Epidermal melanocyte (primary cell): ENCODE measurements around the gene ATP10A.
A peak's percentile ranks its signal among the peaks of the same experiment; 100 is the strongest.

ENCODE experiments used
- DNase-seq: peaks from one replicate; pipeline ENCODE4 v3.0.0; 2011; ENCODE audit warnings: low spot score; ENCODE audit not compliant: insufficient read length

ATP10A gene

GRCh38 chr15:25863111-25863967, at the start of gene ATP10A:
Gene ATP10A, minus strand, starts transcription at chr15:25863327. Its CDS starts 231 bp downstream, at chr15:25863096.
- DNase-seq: peak; percentile 51

GRCh38 chr15:25912035-25912434, 48.9 kb upstream of the ATP10A start:
- DNase-seq: no peak

GRCh38 chr15:25910832-25911231, 47.7 kb upstream of the ATP10A start:
- no peak for DNase-seq

DNA sequence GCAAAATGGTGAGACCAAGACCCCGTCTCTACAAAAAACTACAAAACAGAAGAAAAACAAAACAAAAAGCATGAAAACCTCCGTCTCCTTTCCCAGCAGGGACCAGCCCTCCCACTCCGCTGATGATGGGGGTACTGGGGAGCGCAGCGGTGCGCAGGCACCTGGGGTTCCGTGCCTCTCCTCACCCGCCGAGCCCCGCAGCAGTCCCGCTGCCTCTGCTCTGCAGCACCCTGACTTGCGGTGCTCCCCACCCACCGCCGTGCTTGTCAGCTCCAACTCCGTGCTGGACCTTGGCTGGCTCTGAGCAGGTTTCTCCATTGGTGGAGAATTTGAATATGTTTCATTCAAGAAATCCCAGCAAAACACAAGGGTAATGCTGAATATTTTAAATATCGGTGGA, 46.7 kb upstream of the ATP10A start:
- DNase-seq: no peak

- no peak for DNase-seq
These were observed 46.2 kb upstream of the ATP10A start for GRCh38 chr15:25909325-25909724.

- DNase-seq: no peak
These were observed 42.0 kb upstream of the ATP10A start for GRCh38 chr15:25905140-25905539.

DNA sequence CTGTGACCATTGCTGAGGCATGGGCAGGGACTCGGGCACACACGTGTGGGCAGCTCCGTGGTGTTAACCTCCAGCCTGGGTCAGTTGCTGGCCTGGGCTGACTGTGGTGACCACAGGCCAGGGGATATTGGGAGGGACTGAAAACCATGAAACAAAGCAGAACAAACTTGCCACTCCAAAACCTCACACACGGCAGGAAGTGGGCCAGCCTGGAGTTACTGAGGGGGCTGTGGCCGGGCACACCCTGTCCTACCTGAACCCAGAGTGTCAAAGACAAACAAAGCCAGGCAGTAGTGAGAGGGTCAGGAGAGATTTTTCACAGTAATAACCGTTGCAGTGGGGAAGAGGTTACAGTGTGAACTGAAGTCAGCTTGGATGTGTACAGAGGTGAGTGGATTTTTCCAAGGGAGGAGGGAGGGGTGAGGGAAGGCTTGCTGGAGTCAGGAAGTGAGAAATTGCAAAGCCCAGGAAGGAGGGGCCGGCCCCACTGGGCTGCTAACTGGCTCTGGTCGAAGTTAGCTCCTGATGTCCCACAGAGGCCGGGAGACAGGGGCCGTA, 40.0 kb upstream of the ATP10A start:
- DNase-seq: no peak

GRCh38 chr15:25901811-25902605, 38.9 kb upstream of the ATP10A start:
- DNase-seq: no peak

GRCh38 chr15:25900901-25901300, 37.8 kb upstream of the ATP10A start:
- no peak for DNase-seq

- DNase-seq: no peak
These were observed 37.3 kb upstream of the ATP10A start for GRCh38 chr15:25900431-25900830.

GRCh38 chr15:25899870-25900269, 36.7 kb upstream of the ATP10A start:
- no peak for DNase-seq

GRCh38 chr15:25897658-25898057, 34.5 kb upstream of the ATP10A start:
- DNase-seq: no peak

- DNase-seq: no peak
These were observed 31.3 kb upstream of the ATP10A start for GRCh38 chr15:25894371-25894902.

- no peak for DNase-seq
These were observed 30.5 kb upstream of the ATP10A start for GRCh38 chr15:25893596-25893995.

DNA sequence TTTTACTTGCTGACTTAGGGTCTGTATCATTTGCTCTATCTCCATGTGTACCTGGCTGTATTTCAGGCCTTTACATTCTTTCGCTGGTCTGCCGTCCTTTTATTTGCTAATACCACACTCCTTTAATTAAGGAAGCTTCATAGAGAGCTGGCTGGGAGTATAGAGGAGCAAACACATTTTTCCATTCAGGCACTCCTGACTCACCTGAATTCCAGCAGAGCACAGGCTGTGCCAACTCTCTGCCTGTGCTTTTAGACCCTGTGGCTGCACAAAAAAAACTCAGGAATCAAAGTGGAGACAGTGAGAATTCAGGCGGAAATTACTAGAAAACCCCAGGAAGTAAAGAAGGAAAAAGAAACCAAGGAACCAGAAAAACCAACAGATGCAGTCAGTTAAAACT, 29.0 kb upstream of the ATP10A start:
- no peak for DNase-seq

DNA sequence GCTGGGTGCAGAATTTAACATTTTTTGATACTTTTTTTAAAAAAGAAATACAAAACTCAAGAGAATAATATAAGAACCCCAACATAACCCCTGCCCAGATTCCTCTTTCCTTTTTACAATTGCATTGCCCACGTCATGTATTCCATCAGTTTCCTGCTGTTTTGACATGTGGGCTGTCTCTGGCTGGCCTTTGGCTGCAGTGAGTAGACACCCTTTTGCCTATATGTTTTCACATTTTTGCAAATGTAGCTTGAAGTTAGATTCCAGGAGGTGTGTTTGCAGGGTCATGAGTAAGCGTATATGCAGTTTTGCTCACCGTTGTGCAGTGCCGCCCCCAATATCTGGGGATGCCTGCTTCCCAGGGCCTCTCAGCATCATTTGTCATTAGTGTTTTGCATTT, 28.0 kb upstream of the ATP10A start:
- DNase-seq: no peak

DNA sequence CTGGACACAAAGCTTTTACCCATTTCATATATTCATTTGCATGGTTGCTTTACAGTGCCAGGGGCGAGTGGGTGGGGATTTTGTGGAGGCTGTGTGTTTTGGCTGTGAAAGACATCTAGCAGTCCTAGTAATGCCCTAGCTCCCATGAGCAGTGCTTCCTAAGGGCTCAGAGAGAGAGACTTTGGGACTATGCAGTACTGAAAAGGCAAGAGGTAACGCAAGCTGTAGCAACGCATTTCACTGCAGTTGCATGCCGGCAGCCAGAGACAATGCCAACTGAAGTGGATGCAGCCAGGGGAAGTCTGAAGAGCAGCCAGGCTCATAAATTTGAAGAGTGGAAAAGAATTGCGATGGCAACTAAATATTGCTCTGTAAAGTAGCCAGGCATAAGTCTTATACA, 27.4 kb upstream of the ATP10A start:
- no peak for DNase-seq

DNA sequence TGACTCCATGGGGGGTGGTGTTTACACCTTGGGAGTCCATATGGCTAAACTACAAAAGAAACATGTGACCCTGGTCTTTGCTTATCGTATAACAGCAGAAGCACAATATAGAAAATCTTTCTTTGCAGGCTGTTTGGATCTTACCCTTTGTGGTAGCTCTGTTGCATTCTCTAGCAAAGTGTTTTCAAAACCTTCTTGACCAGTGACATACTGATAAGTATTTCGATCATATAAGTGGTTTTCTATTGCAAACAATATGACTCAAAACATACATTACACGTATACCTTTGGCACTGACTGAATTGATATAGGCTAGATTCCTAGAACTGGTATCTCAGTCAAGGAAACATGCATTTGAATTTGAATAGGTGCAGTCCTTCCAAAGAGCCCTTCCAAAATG, 24.7 kb upstream of the ATP10A start:
- DNase-seq: no peak

- DNase-seq: no peak
These were observed 23.5 kb upstream of the ATP10A start for GRCh38 chr15:25886498-25887140.

- DNase-seq: no peak
These were observed 21.2 kb upstream of the ATP10A start for GRCh38 chr15:25884370-25884769.

- no peak for DNase-seq
These were observed 20.5 kb upstream of the ATP10A start for GRCh38 chr15:25883463-25884259.
